Psoas muscle (tissue), 8 donors: ENCODE measurements around the gene ZNF775. TPM values are rescaled to one million over a fixed set of nuclear protein-coding genes. Genes with fewer than 3 reads are reported as not detected.

ENCODE experiments used
- ATAC-seq, 4 donors: fragments of 200-7000 bp; cut with Tn5 transposase; one replicate each; pipeline ENCODE4 v1.9.1; 2020; ENCODE audit warnings: moderate library complexity in 3 of 4, mild to moderate bottlenecking in 2 of 4
- DNase-seq, 2 donors: peaks; one replicate each; pipeline ENCODE4 v3.0.0-alpha.2; 2020
- H3K27ac ChIP-seq: fragments of 200-600 bp; one replicate; pipeline ENCODE4 v1.8.0; 2022
- H3K27me3 ChIP-seq, 3 donors: fragments of 200-600 bp in 1 of 3; one replicate each; pipeline versions ENCODE4 v1.6.1 to v1.8.0; 2013 to 2022; ENCODE audit warnings: low read length in 2 of 3, mild to moderate bottlenecking in 2 of 3, moderate library complexity in 1 of 3; ENCODE audit not compliant: insufficient read depth in 3 of 3
- H3K36me3 ChIP-seq, 2 donors: fragments of 200-600 bp in 1 of 2; one replicate each; pipeline versions ENCODE4 v1.6.1 to v1.8.0; 2013 to 2022; ENCODE audit warnings: low read depth in 1 of 2, mild to moderate bottlenecking in 1 of 2, moderate library complexity in 1 of 2; ENCODE audit not compliant: insufficient read depth in 1 of 2
- H3K4me1 ChIP-seq: fragments of 200-600 bp; one replicate; pipeline ENCODE4 v1.8.0; 2022
- H3K4me3 ChIP-seq: fragments of 200-600 bp; one replicate; pipeline ENCODE4 v1.8.0; 2022; ENCODE audit warnings: mild to moderate bottlenecking
- H3K9me3 ChIP-seq: fragments of 200-600 bp; one replicate; pipeline ENCODE4 v1.8.0; 2022
- CTCF ChIP-seq: fragments of 200-600 bp; IDR thresholded peaks from one replicate; pipeline ENCODE4 v1.8.0; 2022; ENCODE audit warnings: antibody characterized with exemption
- WGBS, 3 donors: extraction: QIAGEN DNeasy Blood & Tissue Kit; methylation state at CpG; one replicate each; pipeline versions ENCODE4 v1.1.6 to v1.1.7; 2013; 5-methylcytosine and 5-hydroxymethylcytosine counted together
- intact Hi-C, 2 donors: fragments of 100-400 bp; cut with DNase I; formaldehyde crosslinking; loops; one replicate each; pipeline versions ENCODE4 v1.11.0 to v1.14.2; 2022
- polyA plus RNA-seq, 3 donors: library from polyadenylated mRNA; stranded (reverse); fragments of 200-250 nt; gene quantifications; one replicate each; pipeline ENCODE4 v1.2.3, GENCODE V29; 2013
- total RNA-seq, 4 donors: library from RNA; stranded (reverse); fragmentation: NEBNext Ultra II Directional in 2 of 4; extraction: Animal tissue kit (Norgen Biotek cat#: 25700) in 2 of 4; gene quantifications; one replicate each; pipeline versions ENCODE4 v1.2.1 to v1.2.4, GENCODE V29; 2021 to 2023
- donor health status: healthy with polysubstance abuse.
- donor health status: DM: no; HTN: no; CAD: no; lungs with moderate emphysema.
- donor health status: Bipolar disorder and iron deficiency.
- donor health status: healthy.
- donor health status: DM: yes; HTN: yes; CAD: no.
- donor health status: DM: no; HTN: no; CAD: no.
- donor health status: DM: no; HTN: no; CAD: no.
- donor health status: DM: yes; HTN: yes; CAD: no.

The ZNF775 gene
- total and polyA plus RNA-seq, 7 donors, result 1.6 to 3.8 (median 2.8) TPM

GRCh38 chr7:150333659-150334058 lies 45.5 kb upstream of the ZNF775 start:
- no peaks in the 10 kb centered on the region for H3K4me1 ChIP-seq
- no peak overlapping the region for H3K27ac ChIP-seq
- no peaks in the 10 kb centered on the region for H3K27me3 ChIP-seq
- intact Hi-C loops, result no loop called here
- no peaks in the 10 kb centered on the region for H3K9me3 ChIP-seq
- H3K4me3 ChIP-seq, result no peak overlapping the region
- ATAC-seq (no peak), DNase-seq (no peak)
- WGBS, 3 donors, result 93 to 98% (median 96%) methylated on average over 8 to 10 of the region's 10 CpGs
- no peaks in the 10 kb centered on the region for H3K36me3 ChIP-seq
- TF ChIP-seq CTCF, result no peak

DNA sequence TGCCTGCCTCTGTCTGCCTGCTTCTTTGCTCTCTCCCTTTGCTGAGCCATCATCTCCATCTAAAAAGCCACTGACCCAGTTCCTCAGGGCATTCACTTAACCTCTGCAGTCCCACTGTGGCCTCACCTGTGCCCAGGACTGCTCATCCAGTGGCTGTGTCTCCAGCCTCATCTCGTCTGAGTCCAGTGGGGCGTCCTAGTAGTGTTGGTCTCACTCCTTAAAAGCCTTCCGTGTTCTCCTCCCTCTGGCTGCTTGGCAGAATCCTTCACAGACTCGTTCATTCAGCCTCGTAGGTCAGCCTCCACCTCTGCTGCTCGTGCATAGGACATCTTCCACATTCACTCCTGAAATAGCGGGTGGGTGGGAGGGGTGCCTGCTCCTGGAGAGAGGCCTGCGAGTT lies 45.0 kb upstream of the ZNF775 start:
- TF ChIP-seq CTCF, result no peak
- no peak overlapping the region for H3K4me3 ChIP-seq
- no peaks in the 10 kb centered on the region for H3K36me3 ChIP-seq
- ATAC-seq, result no peak
- WGBS, 3 donors, result 91 to 94% (median 92%) methylated on average over 8 of the region's 8 CpGs
- no peak for DNase-seq
- intact Hi-C loops, result no loop called here
- no peak overlapping the region for H3K27ac ChIP-seq
- H3K27me3 ChIP-seq, result no peaks in the 10 kb centered on the region
- H3K9me3 ChIP-seq, result no peaks in the 10 kb centered on the region
- no peaks in the 10 kb centered on the region for H3K4me1 ChIP-seq

DNA sequence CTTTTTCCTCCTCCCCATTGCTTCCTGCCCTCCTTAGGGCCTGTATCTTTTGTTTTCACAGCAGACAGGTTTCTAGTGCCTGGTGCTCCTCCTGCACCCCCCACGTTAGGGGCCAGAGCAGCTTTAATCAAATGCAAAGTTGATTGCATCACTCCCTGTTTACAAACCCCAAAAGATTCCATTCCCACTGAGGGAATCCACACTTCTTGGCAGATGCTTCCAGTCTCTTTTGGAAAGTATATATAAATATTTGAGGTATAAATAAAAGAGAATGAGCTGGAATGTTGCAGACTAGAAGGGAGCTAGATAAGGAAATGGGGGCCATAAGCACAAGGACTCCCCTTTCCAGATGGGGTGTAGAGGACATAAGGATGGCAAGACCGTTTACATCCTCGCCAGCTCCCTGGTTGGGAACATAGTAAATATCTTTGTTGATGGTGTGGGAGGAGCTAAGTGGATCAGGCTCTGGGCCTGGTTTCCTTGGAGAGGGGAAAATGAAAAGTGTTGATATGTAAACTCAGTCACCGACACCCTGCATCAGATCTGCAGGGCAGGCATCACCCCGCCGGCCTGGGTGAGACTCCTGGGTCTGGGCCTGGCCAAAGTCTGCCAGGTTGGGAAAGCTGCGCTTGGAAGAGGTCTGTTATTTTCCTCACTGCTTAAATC lies 43.9 kb upstream of the ZNF775 start:
- intact Hi-C loops, result no loop called here
- H3K27ac ChIP-seq, result no peak overlapping the region
- DNase-seq, result no peak
- TF ChIP-seq CTCF, result no peak
- no peak overlapping the region for H3K4me3 ChIP-seq
- no peak for ATAC-seq
- 56 to 59% (median 57%) methylated on average over 7 of the region's 7 CpGs for WGBS, 3 donors
- H3K36me3 ChIP-seq, result no peaks in the 10 kb centered on the region
- H3K9me3 ChIP-seq, result no peaks in the 10 kb centered on the region
- H3K27me3 ChIP-seq, result peaks cover 0 to 8% (median 0%) of the 10 kb centered on the region in 3 donors
- peaks cover 4% of the 10 kb centered on the region for H3K4me1 ChIP-seq

DNA sequence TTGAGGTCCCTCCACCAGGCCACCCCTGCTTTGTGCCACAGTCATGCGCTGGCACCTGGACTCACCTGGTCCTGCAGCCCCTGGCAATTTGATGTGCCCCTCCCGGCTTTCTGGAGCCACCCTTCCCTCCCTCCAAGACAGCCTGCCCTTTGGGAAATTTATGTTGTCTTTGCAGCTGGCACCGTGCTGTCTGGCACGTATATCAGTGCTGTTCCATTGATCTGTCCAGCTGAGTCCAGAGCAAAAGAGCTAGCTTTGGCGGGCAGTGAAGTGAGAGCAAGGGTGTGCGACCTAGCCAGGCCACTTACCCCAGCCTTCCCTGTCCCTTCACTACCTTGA lies 43.4 kb upstream of the ZNF775 start:
- Histone ChIP-seq H3K27me3 (peaks cover 0 to 13% (median under 1%) of the 10 kb centered on the region in 3 donors), H3K9me3 (no peaks in the 10 kb centered on the region), H3K4me1 (peaks cover 6% of the 10 kb centered on the region), H3K36me3 (no peaks in the 10 kb centered on the region), H3K27ac (no peak overlapping the region), H3K4me3 (no peak overlapping the region)
- no peak for TF ChIP-seq CTCF
- ATAC-seq (no peak), DNase-seq (no peak)
- intact Hi-C loops, result no loop called here
- 49 to 55% (median 55%) methylated on average over 6 of the region's 6 CpGs for WGBS, 3 donors

GRCh38 chr7:150336746-150337145 lies 42.4 kb upstream of the ZNF775 start:
- intact Hi-C loops, result no loop called here
- Histone ChIP-seq H3K27ac (no peak overlapping the region), H3K9me3 (no peaks in the 10 kb centered on the region), H3K36me3 (no peaks in the 10 kb centered on the region), H3K4me1 (peaks cover 6% of the 10 kb centered on the region), H3K4me3 (no peak overlapping the region), H3K27me3 (peaks cover 0 to 23% (median 6%) of the 10 kb centered on the region in 3 donors)
- WGBS, 3 donors, result 80 to 91% (median 87%) methylated on average over 14 of the region's 14 CpGs
- DNase-seq, result no peak
- TF ChIP-seq CTCF, result no peak
- ATAC-seq, result no peak
